ENCODE measurements around the gene ST6GAL1. TPM values are rescaled to one million over a fixed set of nuclear protein-coding genes. Genes with fewer than 3 reads are reported as not detected.
"Not testable (repeated sequence)": the region's sequence is repeated elsewhere in the genome, so short reads cannot be mapped to it uniquely, and the experiment has no call there.

ST6GAL1 gene
- total RNA-seq, 2 donors from 2014 or later, result 41.9 to 53.3 TPM

DNA sequence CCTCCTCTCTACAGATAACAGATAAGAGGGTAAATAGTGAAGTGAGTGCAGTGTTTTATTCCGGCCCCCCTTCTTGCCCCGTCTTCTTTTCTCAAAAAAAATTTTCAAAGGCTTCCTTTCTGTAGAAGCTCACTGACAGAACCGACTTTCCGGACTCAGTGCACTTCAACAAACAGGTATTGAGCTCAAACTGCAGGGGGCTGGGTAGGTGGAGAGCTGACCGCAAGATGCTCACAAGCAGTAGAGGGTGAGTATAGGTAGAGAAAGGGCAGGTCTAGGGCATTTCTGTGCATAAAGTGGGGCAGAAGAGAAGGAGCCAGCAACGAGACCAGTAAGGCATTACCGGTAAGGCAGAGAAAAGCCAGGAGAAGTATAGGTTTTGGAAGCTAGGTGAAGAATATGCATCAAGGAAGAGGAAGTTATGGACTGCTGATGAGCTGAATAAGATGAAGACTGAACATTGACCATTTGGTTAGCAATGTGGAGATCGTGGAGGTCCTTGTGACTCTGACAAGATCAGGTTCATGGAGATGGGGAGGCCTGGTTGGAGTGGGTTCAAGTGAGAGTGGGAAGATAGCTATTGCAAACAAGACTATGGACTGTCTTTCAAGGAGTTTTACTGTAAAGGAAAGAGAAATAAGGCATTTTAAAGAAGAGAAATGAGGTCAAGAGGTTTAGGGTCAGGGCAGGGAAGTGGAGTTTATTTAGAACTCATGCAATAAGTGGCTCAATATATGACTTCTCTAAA, 97.4 kb downstream of the ST6GAL1 start:
- intact Hi-C loops (cut with DNase I), result no loop called here
- DNase-seq (ENCODE audit: low spot score), result no peak

DNA sequence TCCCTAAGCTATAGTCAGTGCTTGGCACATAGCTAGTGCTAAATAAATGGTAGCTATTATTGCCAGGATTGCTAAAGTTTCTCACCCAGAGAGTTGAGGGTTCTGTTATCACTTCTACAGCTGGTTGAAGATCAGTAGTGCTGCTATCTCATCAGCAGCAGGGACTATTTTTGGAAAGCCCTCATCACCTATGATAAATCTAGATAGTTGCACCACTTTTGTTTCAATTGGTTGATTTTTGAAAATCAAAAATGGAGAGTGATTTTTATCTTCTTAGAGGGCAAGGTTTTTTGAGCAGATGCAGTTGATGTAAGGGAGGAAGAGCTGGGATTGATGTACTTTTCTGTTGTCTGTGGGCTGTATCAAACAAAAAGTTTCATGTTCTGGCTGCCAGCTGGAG, 101.6 kb downstream of the ST6GAL1 start:
- intact Hi-C loops (cut with DNase I), result no loop called here

GRCh38 chr3:187036394-187036793, 106.1 kb downstream of the ST6GAL1 start:
- intact Hi-C loops (cut with DNase I), result no loop called here
- no peak for DNase-seq (ENCODE audit: low spot score)

More for the DNA sequence above, 101.6 kb downstream of the ST6GAL1 start:
- no peak for DNase-seq (ENCODE audit: low spot score)

DNA sequence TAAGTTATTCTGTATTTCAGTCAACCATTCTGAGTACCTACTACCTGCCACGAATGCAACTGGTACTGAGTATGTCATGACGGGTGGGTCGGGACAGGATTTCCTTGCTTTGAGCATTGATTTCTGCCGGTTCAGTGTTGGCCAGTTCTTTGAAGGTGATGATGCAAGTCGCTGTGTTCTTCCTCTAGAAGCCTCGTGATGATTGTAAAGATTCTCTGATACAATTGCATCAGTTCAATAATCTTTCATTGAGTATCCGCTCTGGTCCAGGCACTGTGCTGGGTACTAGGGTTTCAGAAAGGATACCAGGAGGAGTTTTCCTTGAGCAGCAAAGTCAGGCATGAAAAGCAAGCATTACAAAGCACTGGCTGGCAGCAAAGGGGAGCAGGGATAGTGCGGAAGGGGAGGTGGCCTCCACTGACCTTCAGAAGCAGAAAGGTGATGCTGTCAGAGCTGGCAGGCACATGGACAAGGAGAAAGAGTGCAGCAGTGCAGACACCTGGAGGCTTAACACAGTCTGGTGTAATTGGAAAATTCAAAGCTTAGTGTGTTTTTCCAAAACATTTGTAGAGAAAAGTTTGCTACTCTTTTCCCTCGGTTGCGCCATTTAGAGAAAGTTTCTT, 108.9 kb downstream of the ST6GAL1 start:
- DNase-seq (ENCODE audit: low spot score), result no peak
- intact Hi-C loops (cut with DNase I), result no loop called here

- DNase-seq (ENCODE audit: low spot score), result no peak
- intact Hi-C loops (cut with DNase I), result no loop called here
Observed at GRCh38 chr3:187039723-187040414, 109.5 kb downstream of the ST6GAL1 start.

- no peak for DNase-seq (ENCODE audit: low spot score)
- intact Hi-C loops (cut with DNase I), result no loop called here
Observed at GRCh38 chr3:187040516-187041361, 110.4 kb downstream of the ST6GAL1 start.

DNA sequence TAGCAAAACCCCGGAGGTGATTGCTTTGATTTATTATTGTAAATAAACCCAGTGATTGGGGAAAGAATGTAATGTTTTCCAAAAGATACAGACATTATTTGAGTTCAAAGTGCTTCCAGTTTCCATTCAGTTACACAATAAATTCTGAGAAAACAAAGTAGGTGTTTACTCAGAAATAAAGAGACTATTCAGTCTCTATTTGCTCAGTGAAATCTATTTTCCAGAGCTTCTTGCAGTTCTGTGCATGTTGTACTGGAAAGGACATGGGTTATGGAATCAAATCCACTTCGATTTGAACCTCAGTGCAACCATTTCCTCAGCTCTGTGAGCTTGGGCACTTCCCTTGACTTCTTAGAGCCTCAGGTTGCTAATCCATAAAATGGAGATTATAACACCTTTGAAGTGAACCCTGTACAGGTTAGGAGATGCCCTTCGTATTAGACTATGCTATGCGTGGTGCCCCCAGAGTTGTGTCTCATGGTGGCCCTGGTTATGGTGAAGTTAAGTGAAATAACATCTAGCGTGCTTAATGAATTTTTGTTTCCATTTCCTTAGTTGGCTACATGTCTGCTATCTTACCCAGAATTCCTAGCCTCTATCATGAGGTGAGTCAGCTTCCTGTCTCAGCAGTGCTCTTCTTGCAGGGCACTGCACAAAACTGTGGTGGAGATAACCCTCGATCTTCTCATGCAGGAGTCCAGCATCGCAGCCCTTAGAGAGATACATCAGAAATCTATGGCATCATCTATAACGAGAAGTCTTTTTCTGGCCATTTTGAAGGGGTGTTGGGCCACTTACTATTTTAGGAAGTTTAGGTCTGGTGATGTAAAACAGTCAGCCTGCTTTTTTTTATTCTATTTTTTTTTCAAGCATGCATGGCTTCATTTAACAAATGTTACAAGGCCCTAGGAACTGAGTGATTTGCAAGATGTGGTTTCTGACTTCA, 111.3 kb downstream of the ST6GAL1 start:
- intact Hi-C loops (cut with DNase I), result no loop called here
- no peak for DNase-seq (ENCODE audit: low spot score)

GRCh38 chr3:187042346-187042745, 112.0 kb downstream of the ST6GAL1 start:
- intact Hi-C loops (cut with DNase I), result no loop called here
- DNase-seq (ENCODE audit: low spot score), result no peak

- intact Hi-C loops (cut with DNase I), result no loop called here
- no peak for DNase-seq (ENCODE audit: low spot score)
Observed at GRCh38 chr3:187042874-187043458, 112.6 kb downstream of the ST6GAL1 start.

DNA sequence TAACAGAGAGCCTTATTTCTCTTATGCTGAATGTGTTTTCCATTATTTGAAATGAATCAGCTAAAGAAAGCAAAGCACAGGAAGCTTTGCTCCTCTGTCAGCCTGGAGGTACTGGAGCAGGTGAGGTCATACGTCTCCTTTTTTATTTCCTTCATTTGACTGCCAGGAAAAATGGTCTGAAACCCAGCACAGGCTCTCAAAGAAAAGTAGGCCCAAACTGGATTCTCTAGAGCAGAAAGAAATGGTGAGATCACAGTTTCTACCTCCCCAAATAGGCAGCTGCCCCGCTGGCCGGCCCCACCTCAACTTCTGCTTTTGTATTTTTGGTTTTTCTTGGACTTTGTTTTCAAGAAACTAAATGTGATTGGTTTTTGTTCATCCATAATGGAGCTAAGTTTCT, 113.9 kb downstream of the ST6GAL1 start:
- intact Hi-C loops (cut with DNase I), result no loop called here
- DNase-seq (ENCODE audit: low spot score), result no peak

GRCh38 chr3:187044867-187045552, 114.7 kb downstream of the ST6GAL1 start:
- intact Hi-C loops (cut with DNase I), result no loop called here
- DNase-seq (ENCODE audit: low spot score), result no peak

GRCh38 chr3:187046033-187046432, 115.7 kb downstream of the ST6GAL1 start:
- DNase-seq (ENCODE audit: low spot score), result no peak
- intact Hi-C loops (cut with DNase I), result no loop called here

GRCh38 chr3:187049462-187050101, 119.3 kb downstream of the ST6GAL1 start:
- intact Hi-C loops (cut with DNase I), result no loop called here
- DNase-seq (ENCODE audit: low spot score), result no peak

GRCh38 chr3:187051066-187051465, 120.7 kb downstream of the ST6GAL1 start:
- intact Hi-C loops (cut with DNase I), result no loop called here
- no peak for DNase-seq (ENCODE audit: low spot score)

- intact Hi-C loops (cut with DNase I), result no loop called here
Observed at GRCh38 chr3:187051724-187052366, 121.5 kb downstream of the ST6GAL1 start.

DNA sequence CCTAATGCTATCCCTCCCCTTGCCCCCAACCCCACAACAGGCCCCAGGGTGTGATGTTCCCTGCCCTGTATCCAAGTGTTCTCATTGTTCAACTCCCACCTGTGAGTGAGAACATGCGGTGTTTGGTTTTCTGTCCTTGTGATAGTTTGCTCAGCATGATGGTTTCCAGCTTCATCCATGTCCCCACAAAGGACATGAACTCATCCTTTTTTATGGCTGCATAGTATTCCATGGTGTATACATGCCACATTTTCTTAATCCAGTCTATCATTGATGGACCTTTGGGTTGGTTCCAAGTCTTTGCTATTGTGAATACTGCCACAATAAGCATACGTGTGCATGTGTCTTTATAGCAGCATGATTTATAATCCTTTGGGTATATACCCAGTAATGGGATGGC, 122.1 kb downstream of the ST6GAL1 start:
- intact Hi-C loops (cut with DNase I); DNase-seq (ENCODE audit: low spot score): not testable (repeated sequence)

More at GRCh38 chr3:187051724-187052366, 121.5 kb downstream of the ST6GAL1 start:
- no peak for DNase-seq (ENCODE audit: low spot score)

GRCh38 chr3:187054433-187054832, 124.1 kb downstream of the ST6GAL1 start:
- DNase-seq (ENCODE audit: low spot score); intact Hi-C loops (cut with DNase I): not testable (repeated sequence)

Data from posterior vena cava (tissue), 2 donors.